DMS53 treated with DMSO at 0.1 percent for 48 hours (cell line): ENCODE measurements around the gene SNED1.
"Not testable (repeated sequence)": the region's sequence is repeated elsewhere in the genome, so short reads cannot be mapped to it uniquely, and the experiment has no call there.

Experiments used
- DNase-seq: peaks from one replicate; lab custom pipeline; 2025; ENCODE audit not compliant: unreplicated experiment; lab: John Stamatoyannopoulos, UW

The SNED1 gene

DNA sequence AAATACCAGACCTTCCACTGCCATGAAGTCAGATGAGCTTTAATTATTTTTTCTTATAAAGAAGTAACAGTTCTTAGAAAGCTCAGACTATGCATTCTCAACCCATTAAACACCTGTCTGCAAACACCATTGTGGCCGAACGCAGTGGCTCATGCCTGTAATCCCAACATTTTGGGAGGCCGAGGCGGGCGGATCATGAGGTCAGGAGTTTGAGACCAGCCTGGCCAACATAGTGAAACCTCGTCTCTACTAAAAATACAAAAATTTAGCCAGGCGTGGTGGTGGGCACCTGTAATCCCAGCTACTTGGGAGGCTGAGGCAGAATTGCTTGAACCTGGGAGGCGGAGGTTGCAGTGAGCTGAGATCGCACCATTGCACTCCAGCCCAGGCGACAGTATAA is 106.2 kb downstream of the SNED1 start:
- DNase-seq: not testable (repeated sequence)

DNA sequence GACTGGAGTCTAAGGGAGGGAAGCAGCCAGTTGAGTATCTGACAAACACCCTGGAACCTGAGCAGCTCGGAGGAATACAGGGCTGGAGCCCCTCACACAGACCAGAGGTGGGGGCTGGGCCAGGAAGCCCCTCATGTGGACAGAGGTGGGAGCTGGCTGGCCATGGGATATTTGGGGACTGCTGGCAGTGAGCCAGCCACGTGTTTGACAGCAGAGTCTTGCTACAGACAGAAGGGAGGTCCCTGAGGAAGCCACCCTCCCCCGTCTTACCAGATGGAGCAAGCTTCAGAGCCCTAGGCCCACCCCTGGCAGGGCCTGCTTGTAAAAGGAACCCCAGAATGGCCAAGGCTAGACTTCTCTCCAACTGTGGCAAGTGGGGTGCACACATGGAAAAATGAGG is 107.2 kb downstream of the SNED1 start:
- DNase-seq: no peak

DNA sequence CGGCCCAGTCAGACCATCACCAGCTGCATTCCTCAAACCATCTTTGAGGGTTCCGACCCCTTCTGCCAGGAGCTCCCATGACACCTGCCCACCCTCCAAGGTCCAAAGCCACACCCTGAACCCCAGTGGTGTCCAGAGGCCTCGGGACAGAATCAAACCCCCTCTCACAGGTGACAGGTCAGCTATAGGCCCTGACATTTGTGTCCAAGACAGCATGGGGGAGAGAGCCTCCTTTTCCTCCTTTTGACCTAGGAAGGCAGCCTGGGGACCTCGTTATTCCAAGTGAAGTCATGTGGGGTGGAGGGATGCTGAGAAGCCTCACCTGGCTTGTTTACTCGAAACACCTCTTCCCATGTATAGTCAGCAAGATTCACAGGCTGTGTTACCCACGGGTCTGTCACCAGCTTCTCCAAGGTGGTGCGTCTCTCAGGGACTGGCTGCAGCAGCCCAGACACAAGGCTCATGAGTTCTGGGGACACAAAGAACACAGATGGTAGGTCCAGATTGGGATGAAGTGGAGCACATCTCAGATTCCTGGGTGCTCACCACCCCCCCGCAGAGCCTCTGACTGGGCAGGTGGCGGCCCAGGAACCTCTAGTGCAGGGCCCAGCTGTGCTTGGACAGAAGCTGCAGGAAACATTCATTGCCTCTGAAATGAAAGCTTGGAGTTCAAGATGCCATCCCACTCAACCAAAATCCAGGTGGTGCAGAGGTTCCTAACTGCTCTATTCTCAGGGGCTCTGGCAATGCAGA is 108.8 kb downstream of the SNED1 start:
- no peak for DNase-seq

DNA sequence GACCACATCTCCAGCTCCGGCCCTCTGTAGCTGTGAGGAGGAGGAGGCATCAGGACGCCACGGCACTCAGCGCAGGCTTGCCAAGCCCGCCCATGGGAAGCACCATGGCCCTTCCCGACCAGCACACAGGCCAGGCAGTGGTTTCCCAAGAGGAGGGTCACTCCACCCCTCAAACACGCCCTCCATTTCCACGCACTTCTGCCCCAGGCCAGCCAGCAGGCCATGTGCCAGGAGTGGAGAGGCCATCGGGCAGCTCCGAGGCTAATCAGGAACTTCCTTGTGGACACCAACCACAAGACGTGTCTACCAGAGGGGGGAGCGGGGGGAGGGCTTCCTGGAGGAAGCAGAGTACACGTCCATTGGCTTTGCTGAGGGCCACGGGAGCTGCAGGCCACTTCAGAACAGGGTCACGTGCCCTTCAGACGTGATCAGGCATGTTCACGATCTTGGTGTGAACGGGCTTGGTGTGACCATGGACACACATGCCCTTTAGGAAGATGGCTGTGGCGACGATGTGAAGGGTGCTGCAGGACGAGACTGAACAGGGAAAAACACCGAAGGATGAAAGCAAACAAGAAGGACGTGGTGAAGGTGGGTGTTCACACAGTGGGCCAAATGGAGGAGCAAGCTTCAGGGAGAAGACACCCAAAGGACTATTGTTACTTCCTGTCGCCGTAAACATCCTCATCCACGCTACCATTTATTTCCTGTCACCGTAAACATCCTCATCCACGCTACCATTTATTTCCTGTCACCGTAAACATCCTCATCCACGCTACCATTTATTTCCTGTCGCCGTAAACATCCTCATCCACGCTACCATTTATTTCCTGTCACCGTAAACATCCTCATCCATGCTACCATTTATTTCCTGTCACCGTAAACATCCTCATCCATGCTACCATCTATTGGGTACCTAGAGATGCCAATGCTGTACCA is 110.1 kb downstream of the SNED1 start:
- no peak for DNase-seq

DNA sequence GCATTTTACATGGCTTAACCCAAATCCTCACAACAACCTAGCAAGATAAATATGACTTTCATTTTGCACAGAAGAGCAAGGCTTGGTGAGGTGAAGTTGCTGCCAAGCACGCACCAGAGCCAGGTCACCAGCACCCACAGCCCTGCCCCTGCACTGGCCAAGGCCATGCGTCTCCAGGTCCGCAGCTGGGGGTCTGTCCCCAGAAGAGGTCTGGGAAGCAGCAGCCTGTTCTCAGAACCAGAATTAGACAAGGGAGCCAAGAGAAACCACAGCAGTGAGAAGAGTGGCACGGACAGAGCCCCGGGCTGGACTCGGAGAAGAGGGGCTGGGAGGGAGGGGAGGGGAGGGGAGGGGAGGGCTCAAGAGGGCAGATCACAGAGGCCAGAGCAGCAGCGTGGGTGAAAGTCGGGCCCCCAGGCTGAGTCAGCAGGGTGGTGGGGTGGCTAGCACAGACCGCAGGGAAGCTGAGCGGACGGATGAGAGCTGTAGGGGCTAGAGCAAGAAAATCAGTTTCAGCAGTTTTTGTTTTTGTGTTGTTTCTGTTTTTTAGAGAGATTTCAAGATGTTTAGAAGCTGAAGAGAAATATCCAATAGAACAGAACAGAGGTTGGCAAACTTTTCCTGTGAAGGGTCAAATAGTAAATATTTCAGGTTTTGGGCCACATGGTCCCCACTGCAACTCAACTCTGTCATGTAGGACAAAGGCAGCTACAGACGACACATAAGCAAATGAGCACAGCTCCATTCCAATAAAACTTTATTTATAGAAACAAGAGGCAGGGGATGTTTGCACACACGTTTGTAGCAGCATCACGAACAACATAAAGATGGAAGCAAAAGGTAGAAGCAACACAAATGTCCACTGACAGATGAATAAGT is 111.0 kb downstream of the SNED1 start:
- no peak for DNase-seq

DNA sequence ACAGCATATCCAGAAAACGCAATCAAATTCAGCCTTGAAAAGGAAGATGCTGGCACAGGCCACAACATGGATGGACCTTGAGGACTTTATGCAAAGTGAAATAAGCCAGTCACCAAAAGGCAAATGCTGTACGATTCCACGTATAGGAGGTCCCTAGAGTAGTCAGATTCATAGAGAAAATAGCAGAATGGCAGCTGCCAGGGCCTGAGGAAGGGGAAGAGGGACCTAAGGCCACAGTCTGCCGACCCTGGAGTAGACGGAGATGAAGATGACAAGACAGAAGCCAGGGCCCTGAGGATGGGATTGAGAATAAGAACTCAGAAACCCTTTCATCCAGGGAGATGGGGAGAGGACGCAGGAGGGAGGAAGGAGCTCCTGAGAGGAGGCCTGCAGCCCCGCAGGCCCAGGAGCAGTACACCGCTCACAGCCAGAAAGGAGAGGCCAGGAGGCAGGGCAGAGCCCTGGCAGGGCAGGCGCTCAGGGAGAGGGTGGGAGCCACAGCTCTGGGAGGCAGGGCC is 111.7 kb downstream of the SNED1 start:
- no peak for DNase-seq

DNA sequence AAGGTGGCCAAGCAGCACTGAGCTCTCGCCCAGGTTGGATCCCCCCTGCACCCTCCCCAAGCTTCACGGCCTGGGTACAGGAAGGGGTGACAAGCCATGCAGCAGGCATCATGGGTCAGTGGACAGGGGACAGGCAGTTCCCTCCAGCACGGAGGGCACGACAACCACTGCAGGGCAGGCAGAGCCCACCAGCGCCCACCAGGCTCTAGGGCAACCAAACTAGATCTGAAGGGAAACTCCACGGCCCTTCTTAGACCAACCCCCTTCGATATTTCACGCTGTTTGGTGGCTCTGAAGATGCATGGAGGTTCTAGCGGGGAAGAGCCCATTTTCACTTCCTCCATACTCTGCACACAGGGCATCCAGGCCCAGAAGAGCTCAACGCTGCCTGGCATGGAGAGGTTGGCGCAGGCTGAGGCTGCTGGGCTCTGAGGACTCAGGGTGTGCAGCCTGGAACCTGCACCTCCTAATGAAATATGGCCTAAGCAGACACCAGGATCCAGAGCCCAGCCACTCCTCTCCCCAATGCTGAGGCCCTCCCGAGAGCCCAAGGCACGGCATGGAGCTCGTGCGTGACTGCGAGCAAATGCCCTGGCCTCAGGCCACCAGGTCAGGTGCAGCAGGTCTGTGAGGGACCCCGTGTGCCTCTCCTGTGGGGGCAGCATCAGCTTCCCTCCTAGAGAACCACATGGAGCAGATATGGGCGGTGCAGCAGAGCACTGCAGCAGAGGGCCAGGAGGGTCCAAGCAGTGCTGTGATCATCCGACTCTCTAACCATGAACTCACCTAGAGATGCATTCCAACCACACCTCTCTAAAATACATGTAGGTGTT is 112.4 kb downstream of the SNED1 start:
- no peak for DNase-seq

DNA sequence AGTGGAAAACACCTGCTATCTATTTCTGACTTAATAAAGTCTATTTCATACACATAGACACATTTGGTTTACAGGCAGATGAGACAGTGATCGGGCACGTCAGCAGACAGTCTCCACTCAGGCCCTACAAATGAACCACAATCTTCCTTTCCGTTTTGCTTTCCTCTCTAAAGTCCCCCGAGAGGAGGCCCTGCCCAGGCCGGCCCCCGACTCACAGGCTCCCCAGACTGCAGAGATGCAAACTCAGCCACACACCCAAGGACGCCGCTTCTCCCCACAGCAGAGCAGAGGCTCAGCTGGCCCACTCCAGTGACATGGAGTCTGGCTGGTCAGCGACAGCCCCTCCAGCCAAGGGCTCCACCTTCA is 113.0 kb downstream of the SNED1 start:
- no peak for DNase-seq

DNA sequence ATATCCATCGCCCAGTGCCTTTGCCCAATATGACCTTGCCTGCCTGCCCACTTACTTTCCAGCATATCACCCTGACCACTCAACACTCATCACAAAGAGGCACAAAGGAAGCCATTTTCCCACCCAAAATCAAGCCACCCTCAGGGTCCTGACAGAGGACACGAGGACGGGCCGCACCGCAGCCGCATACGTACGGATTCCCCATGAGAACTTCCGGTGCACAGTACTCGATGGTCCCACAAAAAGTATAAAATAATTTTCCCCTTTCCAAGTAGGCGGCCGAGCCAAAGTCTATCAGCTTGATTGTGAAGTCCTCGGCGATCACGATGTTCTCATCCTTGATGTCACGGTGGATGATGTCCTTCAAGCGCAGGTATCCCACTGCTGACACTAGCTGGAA is 113.6 kb downstream of the SNED1 start:
- DNase-seq: no peak

DNA sequence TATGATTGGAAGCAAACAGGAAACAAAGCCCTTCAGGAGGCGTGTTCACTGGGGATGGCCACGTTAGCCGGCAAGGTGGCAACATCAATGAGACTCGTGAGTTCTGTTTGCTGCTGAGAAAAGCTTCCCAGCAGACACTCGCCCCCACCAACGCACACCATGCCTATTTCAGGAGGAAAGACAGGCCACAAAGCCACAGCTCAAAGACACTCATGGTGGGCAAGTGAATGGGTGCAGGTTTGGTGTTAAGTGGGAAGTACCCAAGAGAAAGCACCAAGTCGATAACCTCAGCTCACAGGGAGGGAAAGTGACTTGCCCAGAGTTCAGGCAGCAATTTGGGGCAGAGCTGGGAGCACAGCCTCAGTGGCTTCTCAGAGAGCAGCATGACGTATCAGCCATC is 114.2 kb downstream of the SNED1 start:
- no peak for DNase-seq

DNA sequence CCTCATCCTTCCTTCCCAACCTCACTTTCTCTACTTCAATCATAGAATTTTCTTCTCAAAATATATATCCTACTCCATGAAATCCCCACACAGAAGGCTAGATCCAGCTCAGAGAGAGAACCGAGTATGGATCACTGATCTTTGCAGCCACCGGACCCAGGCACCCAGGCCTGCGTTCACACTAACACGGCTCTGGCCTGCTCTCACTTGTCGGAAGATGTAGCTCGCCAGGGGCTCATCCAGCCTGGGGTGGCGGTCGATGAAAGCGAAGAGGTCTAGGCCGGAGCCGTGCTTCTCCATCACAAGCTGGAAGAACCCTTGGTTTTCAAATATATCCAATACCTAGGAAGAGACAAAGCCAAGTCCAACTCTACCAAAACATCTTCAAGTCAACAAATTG is 116.4 kb downstream of the SNED1 start:
- DNase-seq: no peak

DNA sequence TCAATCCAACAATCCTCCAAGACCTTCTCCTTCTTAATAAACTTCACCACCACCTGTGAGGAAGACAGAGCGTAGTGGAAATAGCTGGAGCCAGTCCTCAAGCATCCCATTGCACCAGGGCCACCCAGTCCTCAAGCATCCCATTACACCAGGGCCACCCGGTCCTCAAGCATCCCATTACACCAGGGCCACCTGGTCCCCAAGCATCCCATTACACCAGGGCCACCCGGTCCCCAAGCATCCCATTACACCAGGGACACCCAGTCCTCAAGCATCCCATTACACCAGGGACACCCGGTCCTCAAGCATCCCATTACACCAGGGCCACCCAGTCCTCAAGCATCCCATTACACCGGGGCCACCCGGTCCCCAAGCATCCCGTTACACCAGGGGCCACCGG is 116.9 kb downstream of the SNED1 start:
- no peak for DNase-seq

DNA sequence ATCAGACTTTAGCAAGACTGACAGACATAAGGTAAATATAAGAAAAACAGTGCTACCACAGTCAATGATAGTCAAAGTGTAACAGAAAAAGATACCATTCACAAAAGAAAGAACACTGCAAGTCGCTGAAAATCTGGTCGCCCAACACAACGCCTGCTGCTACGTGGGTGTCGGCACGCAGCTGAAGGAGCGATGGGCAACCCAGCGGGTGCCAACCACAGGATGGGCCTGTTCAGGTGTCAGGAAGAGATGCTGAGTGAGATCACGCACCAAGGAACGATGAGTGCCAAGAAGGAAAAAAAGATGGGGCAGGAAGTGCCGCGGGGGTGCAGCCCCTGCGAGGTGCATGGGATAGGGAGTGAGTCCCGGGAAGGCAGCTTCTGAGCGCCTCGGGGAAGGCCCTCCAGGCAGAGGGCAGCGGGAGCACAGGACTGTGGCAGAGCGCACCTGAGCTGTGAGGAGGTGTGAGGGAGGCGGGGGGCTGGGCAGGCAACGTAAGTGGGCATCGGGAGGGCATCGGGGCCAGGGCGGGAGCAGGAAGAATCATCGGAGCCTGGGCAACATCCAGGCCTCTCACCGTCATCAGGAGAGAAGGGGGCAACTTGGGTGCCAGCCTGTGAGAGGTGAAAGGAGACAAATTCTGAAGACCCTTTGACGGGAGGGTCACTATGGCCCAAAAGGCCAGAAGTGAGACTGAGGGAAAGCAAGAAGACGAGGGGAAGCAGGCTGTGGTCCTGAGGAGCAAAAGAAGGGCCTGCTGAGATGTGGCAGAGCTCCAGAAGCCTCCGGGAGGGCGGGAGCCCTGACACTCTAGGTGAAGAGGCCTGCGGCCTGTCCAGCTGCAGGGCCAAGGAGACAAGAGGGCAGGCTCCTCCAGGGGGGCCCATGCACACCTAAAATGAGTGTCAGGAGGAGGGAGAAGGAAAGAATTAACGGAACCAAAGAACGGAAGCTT is 118.5 kb downstream of the SNED1 start:
- no peak for DNase-seq

DNA sequence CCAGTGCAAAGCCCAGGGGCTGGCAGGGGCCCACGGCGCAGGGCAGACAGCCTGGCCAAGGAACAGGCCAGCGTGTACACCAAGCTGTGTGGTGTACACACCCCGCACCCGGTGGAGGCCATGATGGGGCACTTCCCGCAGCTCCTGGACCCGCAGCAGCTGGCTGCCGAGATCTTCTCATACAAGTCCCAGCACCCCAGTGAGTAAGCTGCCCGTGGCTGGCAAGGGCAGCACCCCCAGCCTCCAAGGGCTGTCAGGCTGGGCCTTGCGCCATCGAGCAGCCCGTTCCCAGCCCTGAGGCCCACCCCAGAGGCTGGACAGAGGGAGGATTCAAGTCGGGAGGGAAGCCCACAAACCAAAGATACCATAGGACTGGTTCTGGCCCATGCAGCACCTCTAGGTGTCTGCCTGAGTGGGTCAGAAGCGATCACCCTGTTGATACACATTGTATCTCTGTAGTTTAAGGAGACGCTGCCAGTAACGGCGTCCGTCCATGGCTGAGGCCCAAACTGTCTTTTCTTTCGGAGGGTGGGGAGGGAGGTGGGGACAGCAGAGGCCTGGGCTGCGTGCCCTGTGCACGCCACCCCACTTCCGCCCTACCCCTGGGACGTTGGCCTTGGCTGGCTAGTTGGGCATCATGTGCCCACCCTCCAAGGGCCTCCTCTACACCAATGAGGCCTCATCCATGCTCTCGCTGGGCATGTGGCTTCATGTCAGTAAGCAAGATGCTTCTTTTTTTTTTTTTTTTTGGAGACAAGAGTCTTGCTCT is 120.5 kb downstream of the SNED1 start:
- no peak for DNase-seq

DNA sequence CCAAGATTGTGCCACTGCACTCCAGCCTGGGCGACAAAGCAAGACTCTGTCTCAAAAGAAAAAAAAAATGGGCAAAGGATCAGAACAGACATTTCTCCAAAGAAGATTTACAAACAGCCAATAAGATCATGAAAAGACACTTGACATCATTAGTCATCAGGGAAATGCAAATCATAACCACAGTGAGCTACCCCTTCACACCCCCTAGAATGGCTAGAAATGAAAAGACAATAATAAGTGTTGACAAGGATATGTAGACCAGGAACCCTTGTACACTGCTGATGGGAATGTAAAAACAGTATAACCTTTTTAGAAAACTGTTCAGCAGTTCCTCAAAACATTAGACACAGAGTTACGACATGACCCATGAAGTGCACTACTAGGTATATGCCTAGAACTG is 122.0 kb downstream of the SNED1 start:
- no peak for DNase-seq

DNA sequence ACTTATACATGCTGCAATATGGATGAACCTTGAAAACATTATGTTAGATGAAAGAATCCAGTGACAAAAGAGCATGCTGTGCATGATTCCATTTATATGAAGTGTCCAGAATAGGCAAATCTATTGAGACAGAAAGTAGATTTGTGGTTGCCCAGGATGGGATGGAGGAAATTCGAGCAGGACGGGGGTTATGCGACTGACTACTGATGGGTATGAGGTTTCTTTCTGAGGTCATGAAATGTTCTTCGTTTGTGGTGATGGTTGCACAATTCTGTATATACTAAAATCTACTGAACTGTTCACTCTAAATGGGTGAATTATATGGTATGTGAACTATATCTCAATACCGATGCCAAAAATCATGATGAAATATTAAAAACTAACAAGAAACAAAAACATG is 122.6 kb downstream of the SNED1 start:
- no peak for DNase-seq

DNA sequence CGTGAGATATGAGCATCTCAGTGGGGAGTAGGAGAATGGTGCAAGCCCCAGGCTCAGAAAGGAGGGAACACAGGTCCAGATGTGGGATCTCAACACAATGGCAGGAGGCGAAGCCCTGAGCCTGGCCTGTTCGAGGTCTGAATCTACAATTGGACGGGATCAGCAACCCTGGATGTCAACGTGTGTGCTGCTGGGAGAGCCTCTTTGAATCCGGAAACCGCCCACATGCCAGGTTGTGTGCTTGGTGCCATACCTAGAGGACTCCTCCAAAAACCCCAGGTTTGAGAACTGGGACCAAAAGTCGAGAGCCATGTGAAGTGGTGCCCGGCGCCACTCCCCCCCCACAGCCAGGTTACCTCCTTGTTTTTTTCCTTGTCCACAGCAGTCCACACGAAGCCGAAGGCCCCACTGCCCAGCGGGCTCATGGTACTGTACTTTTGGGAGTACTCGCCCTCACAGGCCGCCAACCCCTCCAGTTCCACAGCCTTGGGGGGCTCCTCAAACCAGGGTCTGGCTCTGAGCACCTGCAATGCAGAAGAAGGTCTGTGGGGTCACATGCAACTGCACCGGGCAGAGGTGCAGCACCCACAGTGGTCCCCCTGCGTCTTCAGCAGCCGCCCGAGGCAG is 124.1 kb downstream of the SNED1 start:
- DNase-seq: no peak
